GM19463 (cell line): ENCODE results near the gene FCGR3A.
"Not testable (repeated sequence)": the region's sequence is repeated elsewhere in the genome, so short reads cannot be mapped to it uniquely, and the experiment has no call there.

Experiments
- ATAC-seq: cut with Tn5 transposase; IDR thresholded peaks from one replicate; pipeline ENCODE4 v1.9.1; 2021; ENCODE audit warnings: mild to moderate bottlenecking, moderate library complexity; ENCODE audit not compliant: unreplicated experiment

The FCGR3A gene

DNA sequence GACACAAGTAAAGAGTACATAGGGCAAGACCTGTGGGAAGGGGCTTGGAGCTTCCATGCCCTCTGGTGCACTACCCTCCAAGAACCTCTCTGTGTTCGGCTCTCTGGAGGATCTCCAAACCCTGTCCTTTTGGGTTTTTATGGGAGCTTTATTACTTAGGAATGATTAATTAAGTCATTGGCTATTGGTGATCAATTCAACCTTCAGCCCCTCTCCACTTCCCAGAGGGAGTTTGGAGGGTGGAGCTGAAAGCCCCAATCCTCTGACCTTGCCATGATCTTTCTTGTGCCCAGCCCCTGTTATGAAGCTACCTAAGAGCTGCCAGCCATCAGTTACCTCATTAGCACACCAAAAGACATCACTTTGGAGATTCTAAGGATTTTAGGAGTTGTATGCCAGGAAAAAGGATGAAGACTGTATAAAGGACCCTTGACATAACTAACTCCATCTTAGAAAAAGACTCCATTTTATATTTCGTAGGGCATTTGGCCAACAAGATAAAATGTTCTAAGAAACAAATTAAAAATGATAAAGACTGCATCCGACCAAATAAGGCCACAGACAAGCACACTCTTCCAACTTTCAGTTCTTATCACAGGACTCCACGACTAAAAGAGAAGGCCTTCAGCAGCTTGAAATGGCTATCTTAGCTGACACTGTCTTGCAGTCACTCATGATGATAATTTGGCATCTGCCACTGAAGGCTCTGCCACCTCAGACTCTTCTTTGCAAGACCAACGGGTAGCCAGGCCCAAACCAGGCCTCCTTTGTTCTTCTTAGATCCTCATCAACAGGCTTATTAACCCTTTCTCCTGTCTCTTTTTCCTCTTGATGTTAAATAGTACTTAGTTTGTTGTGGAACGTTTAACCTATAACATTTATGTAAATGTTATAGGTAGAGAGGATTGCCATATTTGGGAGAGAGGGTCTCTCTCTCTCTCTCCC, 8.2 kb upstream of the FCGR3A start:
- not testable (repeated sequence) for ATAC-seq

DNA sequence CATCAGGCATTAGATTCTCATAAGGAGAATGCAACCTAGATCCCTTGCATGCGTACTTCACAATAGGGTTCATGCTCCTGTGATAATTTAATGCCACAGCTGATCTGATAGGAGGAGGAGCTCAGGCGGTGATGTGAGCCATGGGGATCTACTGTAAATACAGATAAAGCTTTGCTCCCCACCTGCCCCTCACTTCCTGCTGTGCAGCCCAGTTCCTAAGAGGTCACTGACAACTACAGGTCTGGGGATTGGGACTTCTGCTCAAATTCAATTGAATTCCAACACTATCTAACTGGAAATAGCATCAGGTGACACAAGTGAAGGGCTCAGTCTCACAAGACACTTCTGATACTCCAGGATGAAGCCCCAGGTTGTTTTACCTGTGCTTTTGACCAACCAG, 7.4 kb upstream of the FCGR3A start:
- not testable (repeated sequence) for ATAC-seq

DNA sequence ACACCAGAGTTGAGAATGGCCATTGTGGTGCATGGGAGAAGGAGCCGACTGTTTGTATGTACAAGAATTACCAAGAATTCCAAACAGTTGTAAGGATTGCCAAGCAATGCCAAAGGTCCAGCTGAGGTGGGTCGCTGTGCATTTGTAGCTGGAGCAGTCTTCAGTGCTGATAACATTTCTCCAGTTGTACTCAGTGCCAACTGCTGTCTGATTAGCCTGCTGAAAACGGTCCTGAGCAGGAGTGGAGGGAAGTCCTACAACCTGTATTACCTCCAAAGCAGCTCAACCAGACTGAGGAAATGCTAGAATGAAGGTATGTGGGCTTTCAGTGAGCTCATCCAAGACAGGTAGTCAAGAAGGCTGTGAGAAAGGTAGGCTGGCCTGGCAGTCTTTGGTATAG, 6.5 kb upstream of the FCGR3A start:
- ATAC-seq = not testable (repeated sequence)

DNA sequence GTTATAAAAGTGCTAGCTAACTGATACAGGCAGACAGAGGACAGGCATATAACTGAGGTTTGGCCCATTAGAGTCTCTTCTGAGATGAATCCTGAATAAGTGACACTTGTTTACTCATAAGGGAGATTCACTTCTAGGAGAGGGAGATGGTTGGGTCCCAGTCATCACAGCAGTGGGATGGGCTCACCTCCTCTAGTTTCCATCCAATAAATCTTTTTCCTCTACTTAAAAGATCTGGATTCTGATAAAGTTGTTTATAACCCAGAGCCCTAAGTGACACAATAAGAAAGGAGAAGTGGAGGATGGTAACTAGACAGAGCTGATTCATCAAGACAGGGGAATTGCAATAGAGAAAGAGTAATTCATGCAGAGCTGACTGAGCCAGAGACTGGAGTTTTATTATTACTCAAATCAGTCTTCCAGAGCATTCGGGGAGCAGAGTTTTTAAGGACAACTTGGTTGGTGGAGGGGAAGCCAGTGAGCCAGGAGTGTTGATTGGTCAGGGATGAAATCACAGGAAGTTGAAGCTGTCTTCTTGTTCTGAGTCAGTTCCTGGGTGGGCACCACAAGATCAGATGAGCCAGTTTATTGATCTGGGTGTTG, 5.3 kb upstream of the FCGR3A start:
- not testable (repeated sequence) for ATAC-seq

DNA sequence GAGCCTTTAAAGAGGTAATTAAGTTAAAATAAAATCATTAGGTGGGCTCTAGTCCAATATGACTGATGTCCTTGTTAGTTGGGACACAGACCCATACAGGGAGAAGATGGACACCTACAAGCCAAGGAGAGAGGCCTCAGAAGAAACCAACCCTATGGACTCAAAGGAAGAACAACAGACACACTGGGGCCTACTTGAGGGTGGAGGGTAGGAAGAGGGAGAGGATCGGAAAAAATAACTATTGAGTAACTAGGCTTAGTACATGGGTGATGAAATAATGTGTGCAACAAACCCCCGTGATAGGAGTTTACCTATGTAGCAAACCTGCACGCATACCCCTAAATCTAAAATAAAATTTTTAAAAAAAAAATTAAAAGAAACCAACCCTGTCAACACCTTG, 4.7 kb upstream of the FCGR3A start:
- not testable (repeated sequence) for ATAC-seq

DNA sequence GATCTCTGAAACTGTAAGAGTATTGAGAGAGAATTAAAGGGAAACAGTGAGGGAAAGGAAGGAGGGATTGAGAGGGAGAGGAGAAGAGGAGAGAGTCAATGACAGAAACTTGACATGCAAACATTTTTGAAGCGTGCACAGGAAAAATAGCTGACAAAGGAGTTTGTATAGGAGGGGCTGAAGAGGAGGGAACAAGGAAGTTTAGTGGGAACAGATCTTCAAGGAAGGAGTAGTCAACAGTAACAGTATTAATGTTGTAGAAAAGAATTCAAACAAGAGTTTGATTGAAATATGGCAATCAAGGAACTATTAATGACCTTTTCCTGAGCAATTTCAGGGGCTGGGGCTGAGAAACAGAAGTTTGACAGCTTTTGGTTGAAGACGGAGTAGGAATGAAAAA, 4.0 kb upstream of the FCGR3A start:
- ATAC-seq = not testable (repeated sequence)

DNA sequence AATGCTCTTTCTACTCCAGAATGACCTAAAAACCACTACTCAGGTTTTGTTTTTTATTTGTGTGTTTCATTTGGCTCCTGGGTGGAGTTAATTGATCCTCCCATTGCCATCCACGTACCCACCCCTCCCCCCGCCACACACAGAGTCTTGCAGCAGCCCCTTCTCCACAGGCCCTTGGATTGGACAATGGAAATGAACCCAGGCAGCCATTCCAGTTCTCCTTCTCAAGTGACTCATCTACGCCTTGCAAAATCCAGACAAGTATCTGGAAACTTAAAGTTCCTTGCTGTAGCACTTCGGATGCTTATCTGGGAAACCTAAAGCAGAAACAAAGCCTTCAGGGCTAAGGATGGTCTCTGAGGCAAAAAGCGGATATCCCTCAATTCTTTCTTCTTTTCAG, 1.3 kb upstream of the FCGR3A start:
- not testable (repeated sequence) for ATAC-seq

DNA sequence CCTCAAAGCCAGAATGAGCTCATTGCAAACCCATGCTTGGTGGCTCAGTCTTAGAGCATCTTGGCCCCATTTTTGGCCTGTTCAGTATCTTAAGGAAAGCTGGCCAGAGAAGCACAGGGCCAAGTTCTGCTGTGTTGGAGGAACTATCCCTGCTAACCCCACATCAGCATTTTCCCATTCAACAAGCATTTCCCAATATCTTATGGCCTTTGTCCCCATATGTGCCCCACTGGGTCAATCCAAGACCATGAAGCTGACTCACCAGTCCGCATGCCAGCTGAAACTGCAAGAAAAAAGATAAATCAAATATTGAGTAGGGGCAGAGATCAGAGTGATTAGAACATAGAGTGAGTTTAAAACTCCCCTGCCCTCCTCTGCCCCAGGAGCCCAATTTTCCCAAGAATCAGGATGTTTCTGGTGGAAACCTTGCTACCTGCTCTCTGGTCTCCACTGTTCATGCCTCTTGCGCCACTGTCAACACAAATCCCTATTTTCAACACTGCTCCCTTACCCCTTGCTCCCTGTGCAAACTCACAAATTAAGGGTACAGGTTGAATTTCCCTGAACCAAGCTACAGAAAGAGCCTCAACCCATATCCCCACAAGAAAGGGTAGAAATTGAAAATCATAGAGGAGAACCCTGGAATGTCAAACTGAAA, 740 bp downstream of the FCGR3A start:
- ATAC-seq = not testable (repeated sequence)

DNA sequence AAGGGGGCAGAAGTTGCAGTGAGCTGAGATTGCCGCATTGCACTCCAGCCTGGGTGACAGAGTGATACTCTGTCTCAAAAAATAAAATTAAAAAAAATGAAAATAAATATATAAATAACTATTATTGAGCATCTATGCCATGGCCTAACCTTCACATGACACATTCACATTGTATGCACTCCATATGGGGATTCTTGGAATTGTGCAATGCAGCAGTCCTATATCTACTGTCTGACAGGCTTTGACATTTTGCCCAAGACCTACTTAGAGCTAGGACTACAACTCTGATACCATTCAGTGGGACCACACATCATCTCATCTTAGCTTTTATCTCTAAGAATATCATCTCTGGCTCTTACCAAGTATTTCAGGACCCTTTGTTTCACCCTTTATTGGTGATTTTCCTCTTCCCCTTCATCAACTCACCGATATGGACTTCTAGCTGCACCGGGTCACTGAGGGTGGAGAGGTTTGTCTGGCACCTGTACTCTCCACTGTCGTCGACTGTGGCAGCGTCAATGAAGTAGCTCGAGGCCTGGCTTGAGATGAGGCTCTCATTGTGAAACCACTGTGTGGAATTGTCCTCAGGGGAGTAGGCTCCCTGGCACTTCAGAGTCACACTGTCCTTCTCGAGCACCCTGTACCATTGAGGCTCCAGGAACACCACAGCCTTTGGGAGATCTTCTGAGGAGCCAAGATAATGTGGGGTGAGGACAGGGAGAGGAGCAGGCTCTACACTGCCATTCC, 1.4 kb downstream of the FCGR3A start:
- ATAC-seq = not testable (repeated sequence)

DNA sequence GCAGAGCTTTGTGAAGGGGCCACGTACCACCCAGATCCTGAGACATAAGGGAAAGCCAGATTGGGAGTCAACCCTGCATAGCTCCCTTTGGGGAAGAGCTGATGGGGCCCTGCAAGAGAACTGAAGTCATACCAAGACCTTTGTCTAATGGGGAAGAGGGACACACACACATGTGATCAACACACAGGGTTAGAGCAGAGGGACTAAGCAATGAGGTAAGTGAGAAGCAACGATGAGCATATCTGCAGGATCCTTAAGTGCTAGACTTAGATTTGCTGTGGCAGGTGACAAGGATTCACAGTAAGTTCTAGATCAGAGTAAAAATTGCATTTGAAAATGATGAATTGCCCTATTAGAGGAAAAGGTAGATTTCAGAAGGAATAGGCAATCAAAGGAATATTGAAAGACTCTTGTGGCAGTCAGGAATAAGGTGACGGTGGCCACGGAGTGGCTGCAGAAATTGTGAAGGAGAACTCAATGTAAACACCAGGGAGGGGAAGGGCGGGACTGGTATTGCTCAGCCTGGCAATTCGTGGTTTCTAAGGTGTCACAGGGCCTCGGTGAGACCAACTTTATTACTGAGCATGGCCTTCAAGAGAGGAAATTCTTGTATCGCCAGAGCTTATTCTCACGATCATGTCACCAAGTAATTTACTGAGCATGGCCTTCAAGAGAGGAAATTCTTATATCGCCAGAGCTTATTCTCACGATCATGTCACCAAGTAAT, 4.5 kb downstream of the FCGR3A start:
- not testable (repeated sequence) for ATAC-seq

DNA sequence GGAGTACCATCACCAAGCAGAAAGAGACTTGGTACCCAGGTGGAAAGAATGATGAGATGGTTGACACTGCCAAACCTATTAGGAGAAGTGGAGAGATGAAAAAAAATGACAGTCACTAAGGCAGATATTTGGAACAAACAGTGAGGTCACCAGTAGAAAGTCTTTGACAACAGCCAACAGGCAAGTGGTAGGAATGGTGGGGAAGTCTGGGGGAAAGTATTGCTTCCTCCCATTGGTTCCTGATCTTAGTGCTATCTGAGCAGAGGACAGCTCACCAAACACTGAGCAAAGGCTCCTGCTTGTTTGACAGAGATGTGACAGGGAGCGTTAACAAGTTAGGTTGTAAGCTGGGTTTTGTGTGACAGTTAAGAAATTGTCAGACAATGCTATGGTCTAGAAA, 6.5 kb downstream of the FCGR3A start:
- not testable (repeated sequence) for ATAC-seq

DNA sequence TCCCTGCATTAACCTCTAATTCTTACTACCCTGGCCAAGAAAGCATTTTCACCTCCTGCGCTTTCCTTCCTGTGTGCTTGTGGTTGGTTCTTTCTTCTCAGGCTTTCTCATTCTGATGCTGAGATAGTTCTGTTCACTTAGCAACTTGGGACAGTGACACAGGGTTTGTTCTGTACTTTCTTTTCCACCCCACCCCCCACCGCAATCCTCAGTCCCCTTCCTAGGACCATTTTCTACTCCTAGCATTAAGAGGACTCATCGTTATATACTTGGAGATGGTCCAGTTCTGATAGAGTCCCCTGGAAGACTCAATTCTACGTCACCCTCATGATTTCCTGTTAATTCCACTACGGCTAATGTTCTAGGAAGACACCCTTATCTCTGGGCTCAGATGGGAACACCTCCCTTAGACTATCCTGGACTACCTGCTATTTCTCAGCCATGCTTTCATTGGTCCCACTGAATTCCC, 7.5 kb downstream of the FCGR3A start:
- ATAC-seq = peak; percentile 49

DNA sequence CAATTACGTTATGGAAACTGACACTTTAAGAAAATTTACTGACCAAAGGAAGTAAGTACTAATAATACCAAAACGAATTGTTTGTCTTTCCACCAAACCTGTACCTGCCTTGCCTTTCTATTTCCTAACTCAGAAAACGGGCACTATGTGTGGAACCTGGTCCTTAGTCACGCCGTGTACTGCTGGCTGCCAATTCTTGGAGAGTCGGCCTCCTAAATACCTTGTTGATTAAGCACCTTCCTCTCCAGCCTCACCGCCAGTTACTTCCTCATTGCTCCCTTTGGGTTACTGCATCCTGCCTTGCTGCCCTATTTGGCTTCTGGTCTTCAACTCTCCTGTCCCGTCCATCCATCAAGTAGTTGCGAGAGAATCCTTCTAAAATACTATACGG, 9.1 kb downstream of the FCGR3A start:
- ATAC-seq = peak; percentile 12

DNA sequence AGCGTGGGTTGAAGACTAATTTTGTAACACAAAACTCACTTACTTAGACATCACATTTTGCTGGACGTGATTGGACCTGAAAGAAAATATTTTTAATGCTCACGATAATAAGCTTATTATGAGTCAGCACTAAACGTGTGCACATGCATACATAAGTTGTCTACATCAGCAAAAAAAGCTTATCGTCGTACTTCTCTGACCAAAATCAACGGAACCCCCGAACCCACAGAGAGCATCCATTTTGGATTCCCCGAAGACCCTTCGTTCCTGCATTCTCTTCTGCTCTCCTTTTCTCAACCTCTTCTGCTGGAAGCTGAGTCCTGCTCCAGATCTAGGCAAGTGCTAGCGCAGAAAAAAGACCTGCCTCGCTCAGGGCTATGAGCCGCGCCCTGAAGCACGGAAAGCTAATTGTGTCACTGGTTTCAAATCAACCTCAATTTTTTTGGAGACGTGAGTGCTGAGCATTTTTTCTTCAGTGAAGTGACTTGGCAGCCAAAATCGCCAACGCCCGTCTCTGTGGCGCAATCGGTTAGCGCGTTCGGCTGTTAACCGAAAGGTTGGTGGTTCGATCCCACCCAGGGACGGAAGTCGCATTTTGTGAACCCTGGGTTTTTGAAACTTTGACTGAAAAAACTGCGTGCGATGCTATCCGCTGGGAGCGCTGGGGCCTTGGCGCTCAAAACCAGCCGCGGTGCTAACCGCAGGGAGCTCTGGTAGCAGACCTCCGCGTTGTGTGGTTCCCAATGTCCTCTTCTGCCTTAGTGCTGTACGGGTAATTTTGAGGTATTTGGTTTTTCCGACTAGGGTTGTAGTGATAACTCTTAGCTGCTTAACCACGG, 9.7 kb downstream of the FCGR3A start:
- ATAC-seq = peak; percentile 60

DNA sequence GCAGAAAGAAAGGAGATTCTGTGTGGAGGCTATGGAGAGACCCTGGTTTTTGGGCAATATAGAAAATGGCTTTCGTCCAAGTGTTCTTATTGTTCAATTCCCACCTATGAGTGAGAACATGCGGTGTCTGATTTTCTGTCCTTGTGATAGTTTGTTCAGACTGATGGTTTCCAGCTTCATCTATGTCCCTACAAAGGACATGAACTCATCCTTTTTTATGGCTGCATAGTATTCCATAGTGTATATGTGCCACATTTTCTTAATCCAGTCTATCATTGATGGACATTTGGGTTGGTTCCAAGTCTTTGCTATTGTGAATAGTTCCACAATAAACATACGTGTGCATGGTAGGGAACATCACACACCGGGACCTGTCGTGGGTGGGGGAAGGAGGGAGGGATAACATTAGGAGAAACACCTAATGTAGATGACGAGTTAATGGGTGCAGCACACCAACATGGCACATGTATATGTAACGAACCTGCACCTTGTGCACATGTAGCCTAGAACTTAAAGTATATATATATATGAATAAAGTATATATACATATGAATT, 10.6 kb downstream of the FCGR3A start:
- not testable (repeated sequence) for ATAC-seq

DNA sequence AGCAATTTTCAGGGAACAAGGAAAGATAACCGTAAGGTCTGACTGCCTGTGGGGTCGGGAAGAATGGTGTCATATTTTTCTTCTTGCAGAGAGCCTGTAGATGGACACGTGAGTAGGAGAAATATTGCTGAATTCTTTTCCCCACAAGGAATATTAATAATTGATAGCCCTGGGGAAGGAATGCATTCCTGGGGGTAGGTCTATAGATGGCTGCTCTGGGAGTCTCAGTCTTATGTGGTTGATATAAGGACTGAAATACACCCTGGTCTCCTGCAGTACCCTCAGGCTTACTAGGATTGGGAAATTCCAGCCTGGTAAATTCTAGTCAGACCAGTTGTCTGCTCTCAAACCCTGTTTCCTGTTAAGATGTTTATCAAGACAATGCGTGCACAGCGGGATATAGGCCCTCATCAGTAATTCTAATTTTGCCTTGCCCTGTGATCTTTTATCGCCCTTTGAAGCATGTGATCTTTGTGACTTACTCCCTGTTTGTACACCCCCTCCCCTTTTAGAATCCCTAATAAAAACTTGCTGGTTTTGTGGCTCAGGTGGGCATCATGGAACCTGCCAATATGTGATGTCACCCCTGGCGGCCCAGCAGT, 12.4 kb downstream of the FCGR3A start:
- not testable (repeated sequence) for ATAC-seq

DNA sequence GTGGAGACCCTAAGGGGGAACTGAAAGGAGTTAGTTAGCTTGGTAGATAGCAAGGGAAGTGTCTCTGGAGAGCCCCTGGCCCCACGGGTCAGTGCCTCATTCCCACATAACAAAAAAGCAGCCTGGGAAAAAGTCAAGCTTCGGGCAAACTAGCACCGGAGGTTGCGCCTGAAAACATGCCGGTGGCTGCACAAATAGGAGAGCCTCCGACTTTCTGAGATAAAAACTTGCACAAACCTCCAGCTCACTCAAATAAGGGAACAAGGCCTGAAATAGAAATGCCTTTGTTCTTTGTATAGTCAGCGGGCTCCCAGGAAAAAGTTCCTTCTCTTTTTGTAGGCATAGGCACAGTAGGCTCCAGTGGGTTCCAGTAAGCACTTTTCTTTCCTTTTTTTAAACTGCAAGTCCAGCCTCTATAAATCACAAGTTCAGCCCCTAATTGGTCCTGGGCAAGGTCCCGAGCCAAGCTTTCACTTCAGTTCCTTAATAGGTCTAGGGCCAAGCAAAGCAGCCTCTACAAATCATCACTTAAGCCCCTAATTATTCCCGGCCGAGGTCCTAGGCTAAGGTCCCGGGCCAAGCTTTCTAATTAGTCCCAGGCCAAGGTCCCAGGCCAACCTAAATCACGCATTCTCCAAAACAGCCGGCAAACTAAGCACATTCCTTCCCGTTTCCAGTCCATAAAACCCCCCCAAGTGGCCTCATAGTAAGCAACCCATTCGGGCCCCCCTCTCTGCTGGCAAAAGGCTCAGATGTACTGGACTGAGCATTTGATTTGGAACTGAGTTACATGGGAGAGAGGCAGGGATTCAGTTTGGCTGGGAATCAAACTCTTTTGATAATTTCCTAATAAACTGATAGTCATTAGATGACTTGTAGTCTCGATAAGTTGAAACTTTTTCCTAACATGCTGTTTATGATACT, 16.7 kb downstream of the FCGR3A start:
- ATAC-seq = not testable (repeated sequence)
